ENCODE data around the gene CSF1R. TPM values are rescaled to one million over a fixed set of nuclear protein-coding genes. Genes with fewer than 3 reads are reported as not detected.

The CSF1R gene
- total and polyA plus RNA-seq, 4 donors, result 5.4 to 46.2 (median 22.1) TPM

DNA sequence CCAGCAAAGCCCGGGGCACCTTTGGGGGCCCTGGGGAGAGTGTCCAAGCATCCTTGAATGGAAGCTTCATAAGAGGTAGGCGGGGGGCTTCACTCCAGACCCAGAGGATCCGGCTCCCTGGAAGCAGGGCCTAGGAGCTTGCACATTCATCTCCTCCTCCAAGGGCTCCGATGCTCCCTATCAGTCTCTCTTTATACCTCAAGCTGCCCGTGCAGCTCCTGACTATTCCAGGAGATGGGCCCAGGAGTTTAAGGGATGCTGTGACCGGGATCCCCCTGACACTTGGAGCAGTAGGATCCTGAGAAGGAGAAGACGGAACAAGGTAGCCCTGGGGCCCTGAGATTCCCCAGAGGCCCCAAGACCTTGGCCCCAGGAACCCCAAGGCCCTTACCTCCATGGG, 25.9 kb downstream of the CSF1R start (continued):
- TF ChIP-seq, protein P1, sequence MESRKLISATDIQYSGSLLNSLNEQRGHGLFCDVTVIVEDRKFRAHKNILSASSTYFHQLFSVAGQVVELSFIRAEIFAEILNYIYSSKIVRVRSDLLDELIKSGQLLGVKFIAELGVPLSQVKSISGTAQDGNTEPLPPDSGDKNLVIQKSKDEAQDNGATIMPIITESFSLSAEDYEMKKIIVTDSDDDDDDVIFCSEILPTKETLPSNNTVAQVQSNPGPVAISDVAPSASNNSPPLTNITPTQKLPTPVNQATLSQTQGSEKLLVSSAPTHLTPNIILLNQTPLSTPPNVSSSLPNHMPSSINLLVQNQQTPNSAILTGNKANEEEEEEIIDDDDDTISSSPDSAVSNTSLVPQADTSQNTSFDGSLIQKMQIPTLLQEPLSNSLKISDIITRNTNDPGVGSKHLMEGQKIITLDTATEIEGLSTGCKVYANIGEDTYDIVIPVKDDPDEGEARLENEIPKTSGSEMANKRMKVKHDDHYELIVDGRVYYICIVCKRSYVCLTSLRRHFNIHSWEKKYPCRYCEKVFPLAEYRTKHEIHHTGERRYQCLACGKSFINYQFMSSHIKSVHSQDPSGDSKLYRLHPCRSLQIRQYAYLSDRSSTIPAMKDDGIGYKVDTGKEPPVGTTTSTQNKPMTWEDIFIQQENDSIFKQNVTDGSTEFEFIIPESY (IDR thresholded peaks at IDR 0.05), result no peak

DNA sequence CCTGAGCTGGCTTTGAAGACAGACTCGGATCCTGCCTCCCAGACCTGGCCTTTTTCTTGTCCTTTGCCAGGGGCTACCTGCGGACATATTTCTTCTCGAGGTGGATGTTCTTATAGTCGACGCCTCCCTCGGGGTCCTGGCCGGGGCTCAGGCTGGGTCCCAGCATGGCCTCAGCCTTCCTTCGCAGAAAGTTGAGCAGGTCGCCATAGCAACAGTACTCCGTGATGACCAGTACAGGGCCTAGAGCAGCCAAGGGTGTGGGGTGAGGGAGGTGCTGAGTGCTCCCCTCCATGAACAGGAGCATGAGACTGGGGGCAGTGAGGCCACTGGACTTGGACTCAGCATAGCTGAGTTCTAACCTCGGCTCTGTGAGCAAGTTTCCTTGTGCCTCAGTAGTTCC, 26.7 kb downstream of the CSF1R start:
- no peak overlapping the region for H3K4me3 ChIP-seq (ENCODE audit: low read depth in 1 of 3, low read length in 3 of 3)
- H3K9me3 ChIP-seq (ENCODE audit: control insufficient read depth in 4 of 4, low read length in 3 of 4), result no peaks in the 10 kb centered on the region
- no peaks in the 10 kb centered on the region for H3K27me3 ChIP-seq (ENCODE audit: control insufficient read depth in 4 of 4, insufficient read depth in 4 of 4, low read length in 3 of 4)
- H3K36me3 ChIP-seq (ENCODE audit: control insufficient read depth in 4 of 4, insufficient read depth in 3 of 4, low read depth in 1 of 4, low read length in 3 of 4), result peaks cover 0 to 8% (median 2%) of the 10 kb centered on the region in 4 donors
- 93% methylated on average over 11 of the region's 11 CpGs for WGBS
- no peaks in the 10 kb centered on the region for H3K4me1 ChIP-seq (ENCODE audit: control insufficient read depth in 4 of 4, insufficient read depth in 4 of 4, low read length in 3 of 4)
- H3K9ac ChIP-seq (ENCODE audit: low read depth in 1 of 2, low read length in 2 of 2), result no peak overlapping the region
- DNase-seq (ENCODE audit: low spot score), result no peak
- TF ChIP-seq, protein P2, sequence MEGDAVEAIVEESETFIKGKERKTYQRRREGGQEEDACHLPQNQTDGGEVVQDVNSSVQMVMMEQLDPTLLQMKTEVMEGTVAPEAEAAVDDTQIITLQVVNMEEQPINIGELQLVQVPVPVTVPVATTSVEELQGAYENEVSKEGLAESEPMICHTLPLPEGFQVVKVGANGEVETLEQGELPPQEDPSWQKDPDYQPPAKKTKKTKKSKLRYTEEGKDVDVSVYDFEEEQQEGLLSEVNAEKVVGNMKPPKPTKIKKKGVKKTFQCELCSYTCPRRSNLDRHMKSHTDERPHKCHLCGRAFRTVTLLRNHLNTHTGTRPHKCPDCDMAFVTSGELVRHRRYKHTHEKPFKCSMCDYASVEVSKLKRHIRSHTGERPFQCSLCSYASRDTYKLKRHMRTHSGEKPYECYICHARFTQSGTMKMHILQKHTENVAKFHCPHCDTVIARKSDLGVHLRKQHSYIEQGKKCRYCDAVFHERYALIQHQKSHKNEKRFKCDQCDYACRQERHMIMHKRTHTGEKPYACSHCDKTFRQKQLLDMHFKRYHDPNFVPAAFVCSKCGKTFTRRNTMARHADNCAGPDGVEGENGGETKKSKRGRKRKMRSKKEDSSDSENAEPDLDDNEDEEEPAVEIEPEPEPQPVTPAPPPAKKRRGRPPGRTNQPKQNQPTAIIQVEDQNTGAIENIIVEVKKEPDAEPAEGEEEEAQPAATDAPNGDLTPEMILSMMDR (IDR thresholded peaks at IDR 0.05; ENCODE audit: low read depth, low read length, missing input control), result no peak
- H3K27ac ChIP-seq (ENCODE audit: low read depth in 1 of 2, low read length in 2 of 2), result no peak overlapping the region

DNA sequence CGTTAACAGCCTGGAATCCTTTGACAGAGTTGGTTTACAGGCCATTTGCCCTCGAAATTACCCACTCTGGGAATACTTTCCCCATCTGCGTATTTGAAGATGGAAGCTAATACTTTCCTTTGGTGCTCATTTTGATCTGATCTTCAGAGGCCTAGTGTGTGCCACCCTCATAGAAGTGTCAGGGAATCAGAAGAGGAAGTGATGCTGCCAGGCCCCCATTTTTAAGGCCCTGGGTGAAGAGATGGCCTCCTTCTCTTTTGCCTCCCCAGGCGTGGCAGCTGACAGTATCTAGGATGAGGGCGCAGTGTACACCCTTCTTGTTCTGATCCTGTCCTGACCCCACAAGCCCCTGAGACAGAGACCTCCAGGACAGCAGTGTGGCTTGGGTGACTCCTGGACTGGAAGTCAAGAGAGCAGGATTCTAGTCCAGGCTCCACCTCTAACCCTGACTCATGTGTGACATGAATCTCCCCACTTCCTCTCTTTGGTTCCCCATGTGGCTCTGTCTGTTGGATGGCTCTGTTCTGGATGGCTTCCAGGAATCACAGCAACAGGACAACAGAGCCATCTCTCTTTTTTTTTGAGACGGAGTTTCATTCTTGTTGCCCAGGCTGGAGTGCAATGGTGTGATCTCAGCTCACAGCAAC, 27.8 kb downstream of the CSF1R start:
- Histone ChIP-seq H3K4me1 (ENCODE audit: control insufficient read depth in 4 of 4, insufficient read depth in 4 of 4, low read length in 3 of 4) (no peaks in the 10 kb centered on the region), H3K4me3 (ENCODE audit: low read depth in 1 of 3, low read length in 3 of 3) (no peak overlapping the region), H3K27me3 (ENCODE audit: control insufficient read depth in 4 of 4, insufficient read depth in 4 of 4, low read length in 3 of 4) (no peaks in the 10 kb centered on the region), H3K27ac (ENCODE audit: low read depth in 1 of 2, low read length in 2 of 2) (no peak overlapping the region), H3K9ac (ENCODE audit: low read depth in 1 of 2, low read length in 2 of 2) (no peak overlapping the region), H3K36me3 (ENCODE audit: control insufficient read depth in 4 of 4, insufficient read depth in 3 of 4, low read depth in 1 of 4, low read length in 3 of 4) (peaks cover 0 to 14% (median 10%) of the 10 kb centered on the region in 4 donors), H3K9me3 (ENCODE audit: control insufficient read depth in 4 of 4, low read length in 3 of 4) (no peaks in the 10 kb centered on the region)
- no peak for DNase-seq (ENCODE audit: low spot score)
- TF ChIP-seq RAD21 (IDR thresholded peaks at IDR 0.05), result no peak
- no peak for TF ChIP-seq RXRA (IDR thresholded peaks at IDR 0.05)
- TF ChIP-seq SP1 (IDR thresholded peaks at IDR 0.05), result no peak
- TF ChIP-seq EGR1 (IDR thresholded peaks at IDR 0.05; ENCODE audit: low read depth in 2 of 2), result no peak
- TF ChIP-seq TAF1 (conservative IDR thresholded peaks at IDR 0.05), result no peak
- TF ChIP-seq, protein P3, sequence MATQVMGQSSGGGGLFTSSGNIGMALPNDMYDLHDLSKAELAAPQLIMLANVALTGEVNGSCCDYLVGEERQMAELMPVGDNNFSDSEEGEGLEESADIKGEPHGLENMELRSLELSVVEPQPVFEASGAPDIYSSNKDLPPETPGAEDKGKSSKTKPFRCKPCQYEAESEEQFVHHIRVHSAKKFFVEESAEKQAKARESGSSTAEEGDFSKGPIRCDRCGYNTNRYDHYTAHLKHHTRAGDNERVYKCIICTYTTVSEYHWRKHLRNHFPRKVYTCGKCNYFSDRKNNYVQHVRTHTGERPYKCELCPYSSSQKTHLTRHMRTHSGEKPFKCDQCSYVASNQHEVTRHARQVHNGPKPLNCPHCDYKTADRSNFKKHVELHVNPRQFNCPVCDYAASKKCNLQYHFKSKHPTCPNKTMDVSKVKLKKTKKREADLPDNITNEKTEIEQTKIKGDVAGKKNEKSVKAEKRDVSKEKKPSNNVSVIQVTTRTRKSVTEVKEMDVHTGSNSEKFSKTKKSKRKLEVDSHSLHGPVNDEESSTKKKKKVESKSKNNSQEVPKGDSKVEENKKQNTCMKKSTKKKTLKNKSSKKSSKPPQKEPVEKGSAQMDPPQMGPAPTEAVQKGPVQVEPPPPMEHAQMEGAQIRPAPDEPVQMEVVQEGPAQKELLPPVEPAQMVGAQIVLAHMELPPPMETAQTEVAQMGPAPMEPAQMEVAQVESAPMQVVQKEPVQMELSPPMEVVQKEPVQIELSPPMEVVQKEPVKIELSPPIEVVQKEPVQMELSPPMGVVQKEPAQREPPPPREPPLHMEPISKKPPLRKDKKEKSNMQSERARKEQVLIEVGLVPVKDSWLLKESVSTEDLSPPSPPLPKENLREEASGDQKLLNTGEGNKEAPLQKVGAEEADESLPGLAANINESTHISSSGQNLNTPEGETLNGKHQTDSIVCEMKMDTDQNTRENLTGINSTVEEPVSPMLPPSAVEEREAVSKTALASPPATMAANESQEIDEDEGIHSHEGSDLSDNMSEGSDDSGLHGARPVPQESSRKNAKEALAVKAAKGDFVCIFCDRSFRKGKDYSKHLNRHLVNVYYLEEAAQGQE (IDR thresholded peaks at IDR 0.05), result no peak
- TF ChIP-seq NR2F2 (IDR thresholded peaks at IDR 0.05), result no peak
- TF ChIP-seq HNF4A (conservative IDR thresholded peaks at IDR 0.05), result no peak
- TF ChIP-seq JUND (IDR thresholded peaks at IDR 0.05), result no peak
- no peak for TF ChIP-seq FOXA2 (IDR thresholded peaks at IDR 0.05)
- TF ChIP-seq GABPA (IDR thresholded peaks at IDR 0.05 in 1 of 2, conservative IDR thresholded peaks at IDR 0.05 in 1 of 2), result no peak
- WGBS, result 86% methylated on average over 6 of the region's 6 CpGs
